ENCODE results near the gene IRF6.

DNA sequence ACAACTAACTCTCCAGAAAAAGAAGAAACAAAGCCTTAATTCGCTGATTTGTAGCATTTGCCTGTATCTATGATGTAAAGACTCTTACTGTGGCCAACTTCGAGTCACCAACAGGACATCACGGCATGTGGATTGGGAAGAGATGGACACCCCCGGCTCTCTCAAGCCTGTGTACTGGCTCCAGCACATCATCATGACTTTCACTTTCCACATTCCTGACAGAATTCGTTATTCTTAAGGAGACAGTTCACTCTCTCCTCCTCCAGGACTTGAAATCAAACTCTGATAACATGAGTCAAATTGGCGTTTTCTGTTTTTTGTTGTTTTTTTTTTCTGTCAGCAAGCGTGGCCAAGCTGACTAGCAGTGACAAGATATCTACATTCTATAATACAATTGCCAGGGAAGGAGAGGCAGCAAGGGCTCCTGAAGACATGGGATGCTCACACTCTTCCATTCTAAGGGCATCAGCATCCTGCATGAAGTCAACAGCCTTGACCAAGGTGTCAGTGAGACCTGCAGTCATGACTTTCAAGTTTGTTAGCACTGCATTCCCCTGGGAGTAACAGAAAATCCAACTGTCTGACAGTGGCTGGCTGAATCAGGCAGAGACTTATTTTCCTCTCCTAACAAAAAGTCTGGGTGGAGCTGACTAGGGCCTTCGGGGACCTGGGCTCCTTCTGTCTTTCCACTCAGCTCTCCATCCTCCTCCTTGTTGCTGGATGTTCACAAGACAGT is 63.4 kb downstream of the IRF6 start:
- TF ChIP-seq, protein P1, sequence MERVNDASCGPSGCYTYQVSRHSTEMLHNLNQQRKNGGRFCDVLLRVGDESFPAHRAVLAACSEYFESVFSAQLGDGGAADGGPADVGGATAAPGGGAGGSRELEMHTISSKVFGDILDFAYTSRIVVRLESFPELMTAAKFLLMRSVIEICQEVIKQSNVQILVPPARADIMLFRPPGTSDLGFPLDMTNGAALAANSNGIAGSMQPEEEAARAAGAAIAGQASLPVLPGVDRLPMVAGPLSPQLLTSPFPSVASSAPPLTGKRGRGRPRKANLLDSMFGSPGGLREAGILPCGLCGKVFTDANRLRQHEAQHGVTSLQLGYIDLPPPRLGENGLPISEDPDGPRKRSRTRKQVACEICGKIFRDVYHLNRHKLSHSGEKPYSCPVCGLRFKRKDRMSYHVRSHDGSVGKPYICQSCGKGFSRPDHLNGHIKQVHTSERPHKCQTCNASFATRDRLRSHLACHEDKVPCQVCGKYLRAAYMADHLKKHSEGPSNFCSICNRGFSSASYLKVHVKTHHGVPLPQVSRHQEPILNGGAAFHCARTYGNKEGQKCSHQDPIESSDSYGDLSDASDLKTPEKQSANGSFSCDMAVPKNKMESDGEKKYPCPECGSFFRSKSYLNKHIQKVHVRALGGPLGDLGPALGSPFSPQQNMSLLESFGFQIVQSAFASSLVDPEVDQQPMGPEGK (CRISPR knock-in tag; IDR thresholded peaks at IDR 0.05; ENCODE audit: borderline replicate concordance) = no peak
- TF ChIP-seq, protein P2, sequence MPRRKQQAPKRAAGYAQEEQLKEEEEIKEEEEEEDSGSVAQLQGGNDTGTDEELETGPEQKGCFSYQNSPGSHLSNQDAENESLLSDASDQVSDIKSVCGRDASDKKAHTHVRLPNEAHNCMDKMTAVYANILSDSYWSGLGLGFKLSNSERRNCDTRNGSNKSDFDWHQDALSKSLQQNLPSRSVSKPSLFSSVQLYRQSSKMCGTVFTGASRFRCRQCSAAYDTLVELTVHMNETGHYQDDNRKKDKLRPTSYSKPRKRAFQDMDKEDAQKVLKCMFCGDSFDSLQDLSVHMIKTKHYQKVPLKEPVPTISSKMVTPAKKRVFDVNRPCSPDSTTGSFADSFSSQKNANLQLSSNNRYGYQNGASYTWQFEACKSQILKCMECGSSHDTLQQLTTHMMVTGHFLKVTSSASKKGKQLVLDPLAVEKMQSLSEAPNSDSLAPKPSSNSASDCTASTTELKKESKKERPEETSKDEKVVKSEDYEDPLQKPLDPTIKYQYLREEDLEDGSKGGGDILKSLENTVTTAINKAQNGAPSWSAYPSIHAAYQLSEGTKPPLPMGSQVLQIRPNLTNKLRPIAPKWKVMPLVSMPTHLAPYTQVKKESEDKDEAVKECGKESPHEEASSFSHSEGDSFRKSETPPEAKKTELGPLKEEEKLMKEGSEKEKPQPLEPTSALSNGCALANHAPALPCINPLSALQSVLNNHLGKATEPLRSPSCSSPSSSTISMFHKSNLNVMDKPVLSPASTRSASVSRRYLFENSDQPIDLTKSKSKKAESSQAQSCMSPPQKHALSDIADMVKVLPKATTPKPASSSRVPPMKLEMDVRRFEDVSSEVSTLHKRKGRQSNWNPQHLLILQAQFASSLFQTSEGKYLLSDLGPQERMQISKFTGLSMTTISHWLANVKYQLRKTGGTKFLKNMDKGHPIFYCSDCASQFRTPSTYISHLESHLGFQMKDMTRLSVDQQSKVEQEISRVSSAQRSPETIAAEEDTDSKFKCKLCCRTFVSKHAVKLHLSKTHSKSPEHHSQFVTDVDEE (CRISPR knock-in tag; IDR thresholded peaks at IDR 0.05) = no peak
- TF ChIP-seq PPARA (CRISPR knock-in tag; IDR thresholded peaks at IDR 0.05; ENCODE audit: borderline replicate concordance) (no peak), ZNF70 (CRISPR knock-in tag; IDR thresholded peaks at IDR 0.05) (no peak), RARB (CRISPR knock-in tag; IDR thresholded peaks at IDR 0.05) (no peak), ZC3H10 (CRISPR knock-in tag; IDR thresholded peaks at IDR 0.05) (no peak), ZFP3 (CRISPR knock-in tag; IDR thresholded peaks at IDR 0.05) (no peak), ARNTL (CRISPR knock-in tag; IDR thresholded peaks at IDR 0.05; ENCODE audit: borderline replicate concordance, low read depth) (no peak), OSR1 (CRISPR knock-in tag; IDR thresholded peaks at IDR 0.05) (no peak), GLIS3 (CRISPR knock-in tag; IDR thresholded peaks at IDR 0.05) (no peak)
- TF ChIP-seq, protein P3, sequence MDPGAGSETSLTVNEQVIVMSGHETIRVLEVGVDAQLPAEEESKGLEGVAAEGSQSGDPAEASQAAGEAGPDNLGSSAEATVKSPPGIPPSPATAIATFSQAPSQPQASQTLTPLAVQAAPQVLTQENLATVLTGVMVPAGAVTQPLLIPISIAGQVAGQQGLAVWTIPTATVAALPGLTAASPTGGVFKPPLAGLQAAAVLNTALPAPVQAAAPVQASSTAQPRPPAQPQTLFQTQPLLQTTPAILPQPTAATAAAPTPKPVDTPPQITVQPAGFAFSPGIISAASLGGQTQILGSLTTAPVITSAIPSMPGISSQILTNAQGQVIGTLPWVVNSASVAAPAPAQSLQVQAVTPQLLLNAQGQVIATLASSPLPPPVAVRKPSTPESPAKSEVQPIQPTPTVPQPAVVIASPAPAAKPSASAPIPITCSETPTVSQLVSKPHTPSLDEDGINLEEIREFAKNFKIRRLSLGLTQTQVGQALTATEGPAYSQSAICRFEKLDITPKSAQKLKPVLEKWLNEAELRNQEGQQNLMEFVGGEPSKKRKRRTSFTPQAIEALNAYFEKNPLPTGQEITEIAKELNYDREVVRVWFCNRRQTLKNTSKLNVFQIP (CRISPR knock-in tag; IDR thresholded peaks at IDR 0.05; ENCODE audit: borderline replicate concordance, low read depth) = no peak
- TF ChIP-seq, protein P4, sequence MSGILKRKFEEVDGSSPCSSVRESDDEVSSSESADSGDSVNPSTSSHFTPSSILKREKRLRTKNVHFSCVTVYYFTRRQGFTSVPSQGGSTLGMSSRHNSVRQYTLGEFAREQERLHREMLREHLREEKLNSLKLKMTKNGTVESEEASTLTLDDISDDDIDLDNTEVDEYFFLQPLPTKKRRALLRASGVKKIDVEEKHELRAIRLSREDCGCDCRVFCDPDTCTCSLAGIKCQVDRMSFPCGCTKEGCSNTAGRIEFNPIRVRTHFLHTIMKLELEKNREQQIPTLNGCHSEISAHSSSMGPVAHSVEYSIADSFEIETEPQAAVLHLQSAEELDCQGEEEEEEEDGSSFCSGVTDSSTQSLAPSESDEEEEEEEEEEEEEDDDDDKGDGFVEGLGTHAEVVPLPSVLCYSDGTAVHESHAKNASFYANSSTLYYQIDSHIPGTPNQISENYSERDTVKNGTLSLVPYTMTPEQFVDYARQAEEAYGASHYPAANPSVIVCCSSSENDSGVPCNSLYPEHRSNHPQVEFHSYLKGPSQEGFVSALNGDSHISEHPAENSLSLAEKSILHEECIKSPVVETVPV (CRISPR knock-in tag; IDR thresholded peaks at IDR 0.05) = no peak

All from SK-N-SH treated with all-trans-retinoic acid at 6 μM for 48 hours (cell line).